DOHH2 (cell line): Measurements from ENCODE around the gene LSMEM2.

Experiments
- CTCF ChIP-seq: fragments of 200-600 bp; sonication (generic); IDR thresholded peaks from one replicate; pipeline ENCODE4 v1.5.1; 2014; ENCODE audit warnings: antibody characterized with exemption, mild to moderate bottlenecking, low read depth, low read length; ENCODE audit not compliant: poor library complexity, severe bottlenecking
- EZH2phosphoT487 ChIP-seq: fragments of 200-600 bp; sonication (generic); IDR thresholded peaks from 2 replicates; pipeline ENCODE4 v1.6.1; 2017; ENCODE audit warnings: borderline replicate concordance, mild to moderate bottlenecking, antibody characterized with exemption, low read length, moderate library complexity, mixed read lengths

GRCh38 chr3:50237754-50238548 is 40.9 kb upstream of the LSMEM2 start:
- TF ChIP-seq CTCF = no peak
- TF ChIP-seq EZH2phosphoT487 = no peak
